Loucy (cell line): ENCODE measurements around the gene PDE8A.

Experiments
- H2AFZ ChIP-seq: fragments of 200-600 bp; sonication (generic); 2 replicates; pipeline ENCODE4 v1.6.0; 2016; ENCODE audit warnings: antibody characterized with exemption, mild to moderate bottlenecking, low read length, moderate library complexity
- H3F3A ChIP-seq: fragments of 200-600 bp; 2 replicates; pipeline ENCODE4 v1.6.0; 2016; ENCODE audit warnings: antibody characterized with exemption, low read depth, mild to moderate bottlenecking
- H3K27me3 ChIP-seq: fragments of 200-600 bp; sonication (generic); 2 replicates; pipeline ENCODE4 v1.6.1; 2014; ENCODE audit warnings: low read length, mild to moderate bottlenecking; ENCODE audit not compliant: insufficient read depth, poor library complexity, severe bottlenecking
- H3K36me3 ChIP-seq: fragments of 200-600 bp; sonication (generic); 2 replicates; pipeline ENCODE4 v1.6.1; 2016; ENCODE audit warnings: low read length; ENCODE audit not compliant: insufficient read depth
- H3K4me1 ChIP-seq: fragments of 200-600 bp; sonication (generic); 2 replicates; pipeline ENCODE4 v1.5.1; 2014; ENCODE audit warnings: low read length, mild to moderate bottlenecking; ENCODE audit not compliant: insufficient read depth, poor library complexity, severe bottlenecking
- H3K4me2 ChIP-seq: fragments of 200-600 bp; sonication (generic); 2 replicates; pipeline ENCODE4 v1.6.0; 2014; ENCODE audit warnings: antibody characterized with exemption, low read length, low read depth, mild to moderate bottlenecking; ENCODE audit not compliant: poor library complexity, severe bottlenecking
- H3K4me3 ChIP-seq: fragments of 200-600 bp; sonication (generic); 2 replicates; pipeline ENCODE4 v1.5.1; 2014; ENCODE audit warnings: low read length, mild to moderate bottlenecking, mixed read lengths; ENCODE audit not compliant: poor library complexity, severe bottlenecking
- H3K79me2 ChIP-seq: fragments of 200-600 bp; sonication (generic); 2 replicates; pipeline ENCODE4 v1.6.1; 2014; ENCODE audit warnings: low read length; ENCODE audit not compliant: insufficient read depth
- H3K9ac ChIP-seq: fragments of 200-600 bp; sonication (generic); 2 replicates; pipeline ENCODE4 v1.6.0; 2014; ENCODE audit warnings: mild to moderate bottlenecking, low read depth, low read length, moderate library complexity; ENCODE audit not compliant: poor library complexity, severe bottlenecking
- H3K9me2 ChIP-seq: fragments of 200-600 bp; sonication (generic); replicated peaks from 2 replicates; pipeline ENCODE4 v1.6.1; 2016; ENCODE audit warnings: low read depth, low read length, mixed read lengths
- H3K9me3 ChIP-seq: fragments of 200-600 bp; sonication (generic); 2 replicates; pipeline ENCODE4 v1.6.1; 2014; ENCODE audit warnings: mild to moderate bottlenecking, antibody characterized with exemption, low read length, low read depth; ENCODE audit not compliant: insufficient read depth
- H4K20me1 ChIP-seq: fragments of 200-600 bp; sonication (generic); 2 replicates; pipeline ENCODE4 v1.6.0; 2014; ENCODE audit warnings: antibody characterized with exemption, low read length, mild to moderate bottlenecking; ENCODE audit not compliant: insufficient read depth, poor library complexity, severe bottlenecking
- EZH2phosphoT487 ChIP-seq: fragments of 200-600 bp; IDR thresholded peaks from 2 replicates; pipeline ENCODE4 v1.6.1; 2018; ENCODE audit warnings: antibody characterized with exemption, mild to moderate bottlenecking, moderate library complexity, borderline replicate concordance
- TF ChIP-seq, protein P1 (sequence below): fragments of 200-600 bp; sonication (generic); conservative IDR thresholded peaks from 2 replicates; pipeline ENCODE4 v1.5.1; 2014; ENCODE audit warnings: mild to moderate bottlenecking, antibody characterized with exemption, low read length

PDE8A gene

GRCh38 chr15:85151145-85151544, 169.5 kb downstream of the PDE8A start:
- Histone ChIP-seq H4K20me1 (no peaks in the 10 kb centered on the region), H3K9ac (no peak overlapping the region), H3K9me3 (no peaks in the 10 kb centered on the region), H3K4me2 (no peak overlapping the region), H3F3A (no peaks in the 10 kb centered on the region), H3K9me2 (no peaks in the 10 kb centered on the region), H3K4me1 (no peaks in the 10 kb centered on the region), H3K27me3 (no peaks in the 10 kb centered on the region), H3K79me2 (no peaks in the 10 kb centered on the region), H3K36me3 (no peaks in the 10 kb centered on the region), H2AFZ (no peak overlapping the region), H3K4me3 (no peak overlapping the region)
- TF ChIP-seq, protein P1, sequence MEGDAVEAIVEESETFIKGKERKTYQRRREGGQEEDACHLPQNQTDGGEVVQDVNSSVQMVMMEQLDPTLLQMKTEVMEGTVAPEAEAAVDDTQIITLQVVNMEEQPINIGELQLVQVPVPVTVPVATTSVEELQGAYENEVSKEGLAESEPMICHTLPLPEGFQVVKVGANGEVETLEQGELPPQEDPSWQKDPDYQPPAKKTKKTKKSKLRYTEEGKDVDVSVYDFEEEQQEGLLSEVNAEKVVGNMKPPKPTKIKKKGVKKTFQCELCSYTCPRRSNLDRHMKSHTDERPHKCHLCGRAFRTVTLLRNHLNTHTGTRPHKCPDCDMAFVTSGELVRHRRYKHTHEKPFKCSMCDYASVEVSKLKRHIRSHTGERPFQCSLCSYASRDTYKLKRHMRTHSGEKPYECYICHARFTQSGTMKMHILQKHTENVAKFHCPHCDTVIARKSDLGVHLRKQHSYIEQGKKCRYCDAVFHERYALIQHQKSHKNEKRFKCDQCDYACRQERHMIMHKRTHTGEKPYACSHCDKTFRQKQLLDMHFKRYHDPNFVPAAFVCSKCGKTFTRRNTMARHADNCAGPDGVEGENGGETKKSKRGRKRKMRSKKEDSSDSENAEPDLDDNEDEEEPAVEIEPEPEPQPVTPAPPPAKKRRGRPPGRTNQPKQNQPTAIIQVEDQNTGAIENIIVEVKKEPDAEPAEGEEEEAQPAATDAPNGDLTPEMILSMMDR, result no peak
- no peak for TF ChIP-seq EZH2phosphoT487

DNA sequence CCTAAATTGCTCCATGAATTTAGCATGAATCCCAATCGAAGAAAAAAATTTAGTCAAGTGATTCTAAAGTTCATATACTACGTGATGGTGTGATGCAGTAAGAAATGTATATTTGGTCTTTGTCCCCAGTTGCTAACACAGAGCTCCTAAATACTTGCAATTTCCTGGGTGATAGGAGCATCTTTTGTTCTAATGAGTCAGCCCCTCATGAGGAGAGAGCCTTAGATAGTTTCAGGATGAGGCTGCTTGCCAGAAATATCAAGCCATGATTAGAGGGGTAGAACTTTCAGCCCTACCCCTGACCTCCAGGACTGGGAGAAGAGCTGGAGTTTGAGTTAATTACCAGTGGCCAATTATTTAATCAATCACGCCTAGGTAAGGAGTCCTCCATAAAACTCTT, 170.2 kb downstream of the PDE8A start:
- no peaks in the 10 kb centered on the region for H3K9me3 ChIP-seq
- no peak overlapping the region for H3K9ac ChIP-seq
- H4K20me1 ChIP-seq, result no peaks in the 10 kb centered on the region
- H3K36me3 ChIP-seq, result no peaks in the 10 kb centered on the region
- no peaks in the 10 kb centered on the region for H3K27me3 ChIP-seq
- H2AFZ ChIP-seq, result no peak overlapping the region
- H3K4me1 ChIP-seq, result no peaks in the 10 kb centered on the region
- no peak overlapping the region for H3K4me3 ChIP-seq
- H3K79me2 ChIP-seq, result no peaks in the 10 kb centered on the region
- TF ChIP-seq, protein P1, result no peak
- TF ChIP-seq EZH2phosphoT487, result no peak
- H3K9me2 ChIP-seq, result no peaks in the 10 kb centered on the region
- no peak overlapping the region for H3K4me2 ChIP-seq
- H3F3A ChIP-seq, result no peaks in the 10 kb centered on the region

GRCh38 chr15:85154061-85154460, 172.4 kb downstream of the PDE8A start:
- H3K4me1 ChIP-seq, result no peaks in the 10 kb centered on the region
- H3F3A ChIP-seq, result no peaks in the 10 kb centered on the region
- no peaks in the 10 kb centered on the region for H3K36me3 ChIP-seq
- no peak overlapping the region for H3K4me3 ChIP-seq
- H3K27me3 ChIP-seq, result no peaks in the 10 kb centered on the region
- H4K20me1 ChIP-seq, result no peaks in the 10 kb centered on the region
- no peaks in the 10 kb centered on the region for H3K79me2 ChIP-seq
- H3K4me2 ChIP-seq, result no peak overlapping the region
- no peak for TF ChIP-seq EZH2phosphoT487
- TF ChIP-seq, protein P1, result no peak
- no peak overlapping the region for H3K9ac ChIP-seq
- no peak overlapping the region for H2AFZ ChIP-seq
- H3K9me2 ChIP-seq, result no peaks in the 10 kb centered on the region
- no peaks in the 10 kb centered on the region for H3K9me3 ChIP-seq
